Fibroblast of upper back skin (primary cell): ENCODE measurements around the gene MYH11.
"Not testable (repeated sequence)": the region's sequence is repeated elsewhere in the genome, so short reads cannot be mapped to it uniquely, and the experiment has no call there.

Experiments used
- DNase-seq: peaks from one replicate; pipeline ENCODE4 v3.0.0-alpha.2; 2013

The MYH11 gene

GRCh38 chr16:15807603-15808009 lies 49.2 kb downstream of the MYH11 start:
- DNase-seq: peak; percentile 37

- DNase-seq: no peak
Measured at GRCh38 chr16:15803618-15804017, 53.2 kb downstream of the MYH11 start.

GRCh38 chr16:15799851-15800495 lies 56.9 kb downstream of the MYH11 start:
- no peak for DNase-seq

GRCh38 chr16:15798671-15799070 lies 58.2 kb downstream of the MYH11 start:
- DNase-seq: no peak

GRCh38 chr16:15796885-15797284 lies 59.9 kb downstream of the MYH11 start:
- no peak for DNase-seq

- DNase-seq: no peak
Measured at GRCh38 chr16:15795615-15796014, 61.2 kb downstream of the MYH11 start.

GRCh38 chr16:15792563-15792971 lies 64.3 kb downstream of the MYH11 start:
- no peak for DNase-seq

GRCh38 chr16:15790458-15790857 lies 66.4 kb downstream of the MYH11 start:
- no peak for DNase-seq

GRCh38 chr16:15789816-15790215 lies 67.0 kb downstream of the MYH11 start:
- not testable (repeated sequence) for DNase-seq

GRCh38 chr16:15788846-15789239 lies 68.0 kb downstream of the MYH11 start:
- DNase-seq: no peak

GRCh38 chr16:15786501-15786900 lies 70.3 kb downstream of the MYH11 start:
- DNase-seq: no peak

GRCh38 chr16:15785386-15786059 lies 71.3 kb downstream of the MYH11 start:
- DNase-seq: no peak

- no peak for DNase-seq
Measured at GRCh38 chr16:15783985-15784384, 72.8 kb downstream of the MYH11 start.

GRCh38 chr16:15782573-15783365 lies 74.1 kb downstream of the MYH11 start:
- DNase-seq: no peak

GRCh38 chr16:15781650-15782049 lies 75.2 kb downstream of the MYH11 start:
- DNase-seq: no peak

- DNase-seq: no peak
Measured at GRCh38 chr16:15780805-15781204, 76.0 kb downstream of the MYH11 start.

GRCh38 chr16:15779664-15780351 lies 77.0 kb downstream of the MYH11 start:
- DNase-seq: no peak

- DNase-seq: no peak
Measured at GRCh38 chr16:15778999-15779614, 77.7 kb downstream of the MYH11 start.

GRCh38 chr16:15778204-15778743 lies 78.6 kb downstream of the MYH11 start:
- DNase-seq: no peak

GRCh38 chr16:15777533-15778203 lies 79.2 kb downstream of the MYH11 start:
- DNase-seq: peak; percentile 52

GRCh38 chr16:15776572-15776971 lies 80.3 kb downstream of the MYH11 start:
- no peak for DNase-seq
